Neuron (in vitro differentiated cells): ENCODE measurements around the gene GARIN1A.
"Not testable (repeated sequence)": the region's sequence is repeated elsewhere in the genome, so short reads cannot be mapped to it uniquely, and the experiment has no call there.

Experiments
- H2AFZ ChIP-seq: one replicate; pipeline ENCODE4 v1.6.1; 2013; ENCODE audit warnings: low read depth, mild to moderate bottlenecking, inconsistent platforms, low read length, moderate library complexity
- H3K27me3 ChIP-seq: one replicate; pipeline ENCODE4 v1.6.1; 2013; ENCODE audit warnings: low read length; ENCODE audit not compliant: insufficient read depth
- H3K36me3 ChIP-seq: one replicate; pipeline ENCODE4 v1.6.1; 2013; ENCODE audit warnings: low read length; ENCODE audit not compliant: insufficient read depth
- H3K4me1 ChIP-seq: one replicate; pipeline ENCODE4 v1.6.1; 2013; ENCODE audit warnings: low read length; ENCODE audit not compliant: insufficient read depth
- H3K4me3 ChIP-seq: 2 replicates; pipeline ENCODE4 v1.5.1; 2013; ENCODE audit warnings: mild to moderate bottlenecking, low read length, moderate library complexity
- H3K9me3 ChIP-seq: one replicate; pipeline ENCODE4 v1.6.1; 2013; ENCODE audit warnings: low read length

The GARIN1A gene

DNA sequence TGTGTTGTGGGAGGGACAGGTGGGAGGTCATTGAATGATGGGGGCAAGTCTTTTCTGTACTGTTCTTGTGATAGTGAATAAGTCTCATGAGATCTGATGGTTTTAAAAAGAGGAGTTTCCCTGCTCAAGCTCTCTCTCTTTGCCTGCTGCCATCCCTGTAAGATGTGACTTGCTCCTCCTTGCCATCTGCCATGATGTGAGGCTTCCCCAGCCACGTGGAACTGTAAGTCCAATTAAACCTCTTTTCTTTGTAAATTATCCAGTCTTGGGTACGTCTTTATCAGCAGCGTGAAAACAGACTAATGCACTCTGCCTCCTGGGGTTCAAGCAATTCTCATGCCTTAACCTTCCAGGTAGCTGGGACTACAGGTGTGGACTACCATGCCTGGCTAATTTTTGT is 8.9 kb upstream of the GARIN1A start:
- not testable (repeated sequence) for H2AFZ ChIP-seq, H3K4me3 ChIP-seq, H3K36me3 ChIP-seq, H3K4me1 ChIP-seq, H3K27me3 ChIP-seq, H3K9me3 ChIP-seq

DNA sequence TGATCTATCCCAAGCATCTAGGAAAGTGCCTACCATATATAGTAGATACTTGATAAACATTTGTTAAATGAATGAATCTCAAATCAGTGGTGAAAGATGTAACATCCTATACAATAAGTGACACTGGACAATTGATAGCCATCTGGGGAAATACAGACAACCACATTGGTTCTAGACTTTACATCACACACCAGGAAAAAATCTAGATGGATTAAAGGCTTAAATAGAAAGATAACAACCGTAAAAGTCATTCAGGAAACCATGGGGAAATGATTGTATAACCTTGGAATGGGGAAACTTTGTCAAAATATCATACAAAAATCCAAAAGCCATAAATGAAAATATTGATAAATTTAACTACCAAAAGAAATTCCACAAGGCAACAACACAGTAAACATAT is 7.0 kb upstream of the GARIN1A start:
- Histone ChIP-seq H2AFZ (no peak overlapping the region), H3K9me3 (no peaks in the 10 kb centered on the region), H3K36me3 (no peaks in the 10 kb centered on the region), H3K4me3 (no peak overlapping the region), H3K27me3 (no peaks in the 10 kb centered on the region), H3K4me1 (no peaks in the 10 kb centered on the region)

DNA sequence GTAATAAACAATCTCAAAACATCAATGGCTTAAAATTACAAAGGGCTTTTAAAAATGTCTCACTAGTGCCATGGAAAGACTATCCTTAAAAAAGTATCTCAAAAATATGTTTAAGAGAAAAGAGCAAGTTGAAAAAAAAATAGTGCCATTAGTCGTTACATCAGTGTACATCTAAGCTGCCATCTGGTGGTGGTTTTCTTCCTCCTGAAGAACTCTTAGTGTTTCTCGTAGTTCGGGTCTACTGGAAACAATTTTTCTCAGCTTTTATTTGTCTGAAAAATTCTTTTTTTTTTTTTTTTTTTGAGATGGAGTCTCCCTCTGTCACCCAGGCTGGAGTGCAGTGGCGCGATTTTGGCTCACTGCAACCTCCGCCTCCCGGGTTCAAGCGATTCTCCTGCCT is 5.9 kb upstream of the GARIN1A start:
- Histone ChIP-seq H3K27me3 (no peaks in the 10 kb centered on the region), H3K4me3 (no peak overlapping the region), H3K9me3 (no peaks in the 10 kb centered on the region), H3K4me1 (no peaks in the 10 kb centered on the region), H2AFZ (no peak overlapping the region), H3K36me3 (peaks cover 3% of the 10 kb centered on the region)

DNA sequence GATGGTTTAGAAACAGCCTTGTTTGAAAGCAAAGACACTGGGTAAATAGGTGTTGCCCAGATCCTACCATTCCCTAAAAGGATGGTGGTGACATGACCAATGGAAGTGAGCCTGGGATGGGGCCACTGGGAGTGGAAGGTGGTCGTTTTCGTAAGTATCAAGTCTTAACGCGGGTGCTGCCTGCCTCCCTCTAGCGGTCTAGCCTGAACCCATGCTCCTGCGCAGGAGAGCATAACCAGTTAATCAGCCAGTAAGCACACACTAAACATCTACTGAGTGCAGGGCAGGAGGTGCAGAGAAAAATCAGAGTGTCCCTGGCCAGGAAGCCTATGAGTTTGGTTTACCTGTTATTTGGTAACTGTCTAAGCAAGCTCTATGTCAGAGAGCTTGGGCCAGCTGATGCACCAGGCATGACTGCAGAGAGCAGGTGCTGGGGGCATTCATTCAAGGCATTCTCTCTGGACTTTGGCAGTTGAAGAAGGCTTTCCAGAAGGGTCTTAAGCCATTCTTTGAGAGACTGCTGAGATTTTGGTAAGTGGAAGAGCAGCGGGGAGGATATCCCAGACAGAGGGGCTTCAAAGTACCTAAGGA is 930 bp downstream of the GARIN1A start:
- H3K9me3 ChIP-seq: no peaks in the 10 kb centered on the region
- no peak overlapping the region for H3K4me3 ChIP-seq
- peaks cover 3% of the 10 kb centered on the region for H3K4me1 ChIP-seq
- peaks cover 3% of the 10 kb centered on the region for H3K36me3 ChIP-seq
- no peaks in the 10 kb centered on the region for H3K27me3 ChIP-seq
- H2AFZ ChIP-seq: no peak overlapping the region

DNA sequence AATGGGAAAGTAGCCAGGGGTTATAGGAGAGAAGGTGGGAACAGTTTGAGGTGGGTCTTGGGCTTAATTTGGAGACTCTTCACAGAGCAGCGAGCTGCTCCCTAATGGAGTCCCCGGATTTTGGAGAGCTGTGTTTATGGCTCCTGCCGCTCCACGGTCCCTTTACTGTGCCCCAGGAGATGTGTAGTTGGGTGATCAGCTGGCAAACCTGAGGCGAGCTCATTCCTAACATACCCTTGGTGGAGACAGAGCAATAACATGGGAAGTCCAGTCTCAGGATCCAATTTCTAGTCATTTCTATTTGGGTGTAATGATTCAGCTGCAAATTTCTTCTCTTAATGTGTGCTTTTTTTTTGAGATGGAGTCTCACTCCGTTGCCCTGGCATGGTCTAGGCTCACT is 1.5 kb downstream of the GARIN1A start:
- Histone ChIP-seq H3K36me3 (peaks cover 3% of the 10 kb centered on the region), H2AFZ (no peak overlapping the region), H3K9me3 (no peaks in the 10 kb centered on the region), H3K27me3 (no peaks in the 10 kb centered on the region), H3K4me1 (peaks cover 3% of the 10 kb centered on the region), H3K4me3 (no peak overlapping the region)

DNA sequence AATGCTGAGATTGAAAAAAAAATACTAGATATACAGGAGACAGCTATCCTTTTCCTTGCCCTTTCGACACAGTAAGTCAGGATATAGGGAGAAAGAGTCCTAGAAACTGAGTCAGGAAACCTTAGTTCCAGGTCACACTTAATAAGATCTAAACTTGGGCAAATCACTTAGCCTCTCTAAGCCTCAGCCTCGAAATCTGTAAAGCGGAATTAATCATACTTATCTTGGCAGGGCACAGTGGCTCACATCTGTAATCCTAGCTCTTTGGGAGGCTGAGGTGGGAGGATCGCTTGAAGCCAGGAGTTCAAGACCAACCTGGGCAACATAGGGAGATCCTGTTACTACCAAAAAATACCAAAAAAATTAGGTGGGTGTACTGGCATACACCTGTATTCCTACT is 4.6 kb downstream of the GARIN1A start:
- H3K4me1 ChIP-seq: peaks cover 3% of the 10 kb centered on the region
- H3K27me3 ChIP-seq: no peaks in the 10 kb centered on the region
- H3K9me3 ChIP-seq: no peaks in the 10 kb centered on the region
- H3K4me3 ChIP-seq: no peak overlapping the region
- no peak overlapping the region for H2AFZ ChIP-seq
- H3K36me3 ChIP-seq: no peaks in the 10 kb centered on the region

- no peaks in the 10 kb centered on the region for H3K27me3 ChIP-seq
- no peak overlapping the region for H2AFZ ChIP-seq
- no peaks in the 10 kb centered on the region for H3K9me3 ChIP-seq
- H3K36me3 ChIP-seq: no peaks in the 10 kb centered on the region
- H3K4me1 ChIP-seq: no peaks in the 10 kb centered on the region
- no peak overlapping the region for H3K4me3 ChIP-seq
These were observed 7.8 kb downstream of the GARIN1A start for GRCh38 chr7:128679920-128680319.

GRCh38 chr7:128681794-128682537 is 9.9 kb downstream of the GARIN1A start:
- Histone ChIP-seq H3K4me3 (no peak overlapping the region), H3K9me3 (no peaks in the 10 kb centered on the region), H3K4me1 (no peaks in the 10 kb centered on the region), H2AFZ (no peak overlapping the region), H3K36me3 (no peaks in the 10 kb centered on the region), H3K27me3 (no peaks in the 10 kb centered on the region)

DNA sequence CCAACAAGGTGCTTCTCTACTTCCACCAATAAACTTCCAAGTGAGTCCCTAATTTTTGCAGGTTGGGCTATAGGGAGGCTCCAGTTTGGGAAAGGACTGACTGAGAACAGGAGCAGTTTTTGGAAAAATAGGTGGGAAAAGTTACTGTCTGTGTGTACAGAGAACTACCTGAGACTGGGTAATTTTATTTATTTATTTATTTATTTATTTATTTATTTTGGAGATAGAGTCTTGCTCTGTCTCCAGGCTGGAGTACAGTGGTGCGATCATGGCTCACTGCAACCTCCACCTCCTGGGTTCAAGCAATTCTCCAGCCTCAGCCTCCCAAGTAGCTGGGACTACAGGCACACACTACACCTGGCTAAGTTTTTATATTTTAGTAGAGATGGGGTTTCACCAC is 11.2 kb downstream of the GARIN1A start:
- not testable (repeated sequence) for H3K4me1 ChIP-seq, H3K36me3 ChIP-seq, H3K27me3 ChIP-seq, H2AFZ ChIP-seq, H3K4me3 ChIP-seq, H3K9me3 ChIP-seq

DNA sequence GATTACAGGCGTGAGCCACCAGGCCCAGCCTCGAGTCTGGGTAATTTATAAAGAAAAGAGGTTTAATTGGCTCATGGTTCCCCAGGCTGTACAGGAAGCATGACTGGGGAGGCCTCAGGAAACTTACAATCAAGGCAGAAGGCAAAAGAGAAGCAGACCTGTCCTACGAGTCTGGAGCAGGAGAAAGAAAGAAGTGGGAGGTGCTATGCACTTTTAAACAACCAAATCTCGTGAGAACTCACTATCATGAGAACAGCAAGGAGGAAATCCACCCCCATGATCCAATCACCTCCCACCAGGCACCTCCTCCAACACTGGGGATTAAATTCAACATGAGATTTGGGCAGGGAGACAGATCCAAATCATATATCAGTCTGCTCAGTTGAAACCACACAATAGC is 11.6 kb downstream of the GARIN1A start:
- H3K27me3 ChIP-seq, H2AFZ ChIP-seq, H3K4me1 ChIP-seq, H3K9me3 ChIP-seq, H3K4me3 ChIP-seq, H3K36me3 ChIP-seq: not testable (repeated sequence)

- no peaks in the 10 kb centered on the region for H3K36me3 ChIP-seq
- no peaks in the 10 kb centered on the region for H3K9me3 ChIP-seq
- H3K27me3 ChIP-seq: no peaks in the 10 kb centered on the region
- H3K4me3 ChIP-seq: no peak overlapping the region
- H2AFZ ChIP-seq: no peak overlapping the region
- no peaks in the 10 kb centered on the region for H3K4me1 ChIP-seq
These were observed 15.0 kb downstream of the GARIN1A start for GRCh38 chr7:128687131-128687530.

DNA sequence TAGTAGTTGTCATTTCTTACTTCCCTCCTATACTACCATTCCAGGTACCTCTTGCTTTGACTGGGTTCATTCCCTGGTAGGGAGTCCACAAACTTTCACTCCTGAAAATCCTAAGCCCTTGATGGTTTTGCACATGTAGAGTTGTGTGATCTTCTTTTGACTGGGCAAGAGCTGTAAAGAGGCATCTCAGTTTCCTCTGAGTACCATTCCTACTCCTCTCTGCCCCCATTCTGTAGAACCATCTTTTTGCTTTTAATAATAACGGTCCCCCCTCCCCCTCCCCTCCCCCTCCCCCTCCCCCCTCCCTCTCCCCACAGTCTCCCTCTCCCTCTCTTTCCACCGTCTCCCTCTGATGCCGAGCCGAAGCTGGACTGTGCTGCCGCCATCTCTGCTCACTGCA is 16.4 kb downstream of the GARIN1A start:
- no peaks in the 10 kb centered on the region for H3K27me3 ChIP-seq
- H3K36me3 ChIP-seq: no peaks in the 10 kb centered on the region
- no peaks in the 10 kb centered on the region for H3K4me1 ChIP-seq

GRCh38 chr7:128689161-128689935 is 17.3 kb downstream of the GARIN1A start:
- not testable (repeated sequence) for H3K4me3 ChIP-seq, H3K4me1 ChIP-seq, H2AFZ ChIP-seq, H3K9me3 ChIP-seq, H3K36me3 ChIP-seq, H3K27me3 ChIP-seq

More for the DNA sequence above, 16.4 kb downstream of the GARIN1A start:
- H3K9me3 ChIP-seq: no peaks in the 10 kb centered on the region
- no peak overlapping the region for H3K4me3 ChIP-seq
- H2AFZ ChIP-seq: no peak overlapping the region
